GM21390 (cell line): ENCODE measurements around the gene ERP29.
"Not testable (repeated sequence)": the region's sequence is repeated elsewhere in the genome, so short reads cannot be mapped to it uniquely, and the experiment has no call there.

ENCODE experiments used
- ATAC-seq: cut with Tn5 transposase; IDR thresholded peaks from one replicate; pipeline ENCODE4 v1.9.1; 2021; ENCODE audit not compliant: unreplicated experiment

The ERP29 gene

DNA sequence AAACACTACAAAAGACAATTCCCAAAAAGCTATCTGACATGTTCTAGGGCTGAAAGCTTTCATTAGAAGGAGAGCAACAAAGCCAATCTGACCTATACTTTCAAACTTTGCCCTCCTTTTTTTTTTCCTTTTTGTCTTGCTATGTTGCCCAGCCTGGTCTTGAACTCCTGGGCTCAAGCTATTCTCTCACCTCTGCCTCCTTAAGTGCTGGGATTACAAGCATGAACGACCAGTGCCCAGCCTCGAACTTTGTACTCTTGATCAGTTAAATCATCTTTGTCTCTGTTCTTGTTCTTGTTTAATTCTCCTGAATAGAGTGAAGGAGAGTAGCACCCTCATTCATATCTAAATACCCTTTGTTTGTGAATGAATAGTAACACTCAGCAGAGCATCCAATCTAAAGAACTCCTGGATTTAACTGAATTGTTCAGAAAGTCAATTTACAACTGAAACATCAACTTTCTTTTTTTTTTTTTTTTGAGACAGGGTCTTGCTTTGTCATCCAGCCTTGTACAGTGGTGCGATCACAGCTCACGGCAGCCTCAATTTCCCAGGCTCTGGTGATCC lies 22.1 kb downstream of the ERP29 start:
- no peak for ATAC-seq

DNA sequence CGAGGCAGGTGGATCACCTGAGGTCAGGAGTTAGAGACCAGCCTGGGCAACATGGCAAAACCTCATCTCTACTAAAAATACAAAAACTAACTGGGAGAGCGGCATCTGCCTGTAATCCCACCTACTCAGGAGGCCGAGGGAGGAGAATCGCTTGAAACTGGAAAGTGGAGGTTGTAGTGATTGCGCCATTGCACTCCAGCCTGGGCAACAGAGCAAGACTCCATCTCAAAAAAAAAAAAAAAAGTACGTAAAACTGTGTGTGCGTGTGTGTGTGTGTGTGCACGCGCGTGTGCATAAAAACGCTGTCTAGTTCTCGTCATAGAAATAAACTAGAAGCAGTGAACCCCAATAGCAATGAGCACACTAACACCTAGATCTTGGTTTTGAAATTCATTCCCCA lies 23.4 kb downstream of the ERP29 start:
- not testable (repeated sequence) for ATAC-seq

DNA sequence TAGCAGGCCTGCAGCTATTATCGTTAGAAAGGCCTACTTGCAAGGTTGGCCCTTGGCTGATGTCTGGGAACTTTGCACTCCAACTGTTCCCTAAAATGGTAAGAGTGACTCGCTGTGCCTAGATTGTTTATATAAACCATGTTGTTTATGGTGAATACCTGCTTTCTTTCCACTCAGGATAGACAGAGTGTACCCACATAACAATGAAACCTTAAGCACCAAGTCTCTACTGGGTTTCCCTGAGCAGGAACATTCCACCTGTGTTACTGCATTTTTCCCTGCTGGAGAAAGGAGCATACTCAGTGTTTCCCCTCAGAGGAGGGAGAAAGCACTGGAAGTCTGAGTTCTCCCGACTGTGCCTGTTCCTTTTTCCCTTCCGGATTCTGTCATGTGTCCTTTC lies 32.8 kb downstream of the ERP29 start:
- ATAC-seq: no peak

DNA sequence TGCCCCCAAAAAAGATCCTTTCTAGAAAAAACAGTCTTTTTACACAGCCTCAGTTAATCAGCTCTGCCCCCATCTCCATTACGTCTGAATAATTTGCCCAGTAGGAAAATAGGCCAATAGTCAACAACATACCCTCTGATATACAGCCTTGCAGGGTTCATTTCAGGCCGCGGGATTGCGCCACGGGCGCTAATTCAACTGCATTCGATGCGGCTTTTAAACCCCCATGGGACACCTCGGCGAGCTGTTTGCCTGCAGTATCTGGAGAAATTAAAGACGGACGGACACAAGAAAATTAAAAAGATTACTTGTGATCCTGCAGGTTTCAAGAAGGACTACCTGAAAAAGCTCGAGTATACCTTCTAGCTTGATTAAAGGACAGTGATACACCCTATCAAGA lies 36.1 kb downstream of the ERP29 start:
- ATAC-seq: no peak

DNA sequence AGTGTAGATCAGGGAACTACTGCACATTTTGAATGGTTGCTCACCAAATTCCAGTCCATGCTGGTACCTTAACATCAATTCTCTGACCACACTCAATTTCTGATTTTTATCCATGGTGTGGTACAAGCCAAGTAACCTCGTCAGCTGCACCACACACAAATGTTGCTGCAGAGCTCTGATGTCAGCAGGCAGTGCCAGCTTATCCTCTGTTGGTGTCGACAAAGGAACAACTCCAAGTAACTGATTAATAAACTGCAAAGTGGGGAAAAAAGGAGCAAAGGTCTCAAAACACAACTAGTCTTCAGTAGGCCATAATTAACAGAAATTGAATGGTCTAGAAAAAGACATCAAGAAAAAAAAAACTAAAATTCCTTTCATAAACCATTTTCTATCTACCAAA lies 47.9 kb downstream of the ERP29 start:
- ATAC-seq: no peak

DNA sequence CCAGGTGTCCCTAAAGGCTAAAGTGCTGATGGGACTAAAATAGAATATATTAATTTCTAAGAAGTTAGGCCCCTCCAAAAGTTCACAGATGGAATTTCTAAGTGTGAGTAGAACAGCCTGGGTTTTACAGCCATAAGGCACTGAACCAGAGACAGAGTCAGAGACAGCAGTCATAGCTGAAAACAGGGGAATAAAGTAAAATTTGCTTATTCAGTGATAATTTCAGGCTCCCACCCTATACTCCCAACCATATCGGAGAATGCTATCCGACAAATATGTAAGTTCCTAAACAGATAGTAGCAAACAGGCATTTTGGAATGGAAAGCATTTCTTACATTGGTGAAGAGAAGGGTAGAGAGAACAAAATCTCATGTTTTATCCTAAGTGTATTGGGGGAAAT lies 50.0 kb downstream of the ERP29 start:
- ATAC-seq: no peak

DNA sequence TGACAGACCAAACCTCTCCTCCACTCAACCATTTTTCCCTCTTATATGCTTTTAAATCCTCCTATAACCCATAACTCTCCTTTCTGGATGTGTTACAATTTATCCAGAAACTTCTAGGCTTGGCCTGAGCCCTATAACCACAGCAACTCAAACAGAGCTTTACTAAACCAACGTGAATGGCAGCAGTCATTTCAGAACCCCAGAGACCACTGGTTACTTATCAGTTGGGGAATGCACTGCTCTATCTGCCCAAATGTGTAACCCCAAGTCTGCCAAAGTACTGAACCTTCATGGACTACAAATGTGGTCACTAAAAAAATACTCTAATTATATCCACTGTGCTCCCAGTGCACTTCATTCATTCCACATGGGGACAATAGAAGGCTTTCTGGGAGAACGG lies 53.3 kb downstream of the ERP29 start:
- ATAC-seq: no peak
